ENCODE results near the gene STYXL2. TPM values are rescaled to one million over a fixed set of nuclear protein-coding genes. Genes with fewer than 3 reads are reported as not detected.

STYXL2 gene
- total RNA-seq, 1 donor from 2014 or later: not detected

- H3K4me3 Mint-ChIP-seq: no peak overlapping the region
- TF ChIP-seq, protein P1, sequence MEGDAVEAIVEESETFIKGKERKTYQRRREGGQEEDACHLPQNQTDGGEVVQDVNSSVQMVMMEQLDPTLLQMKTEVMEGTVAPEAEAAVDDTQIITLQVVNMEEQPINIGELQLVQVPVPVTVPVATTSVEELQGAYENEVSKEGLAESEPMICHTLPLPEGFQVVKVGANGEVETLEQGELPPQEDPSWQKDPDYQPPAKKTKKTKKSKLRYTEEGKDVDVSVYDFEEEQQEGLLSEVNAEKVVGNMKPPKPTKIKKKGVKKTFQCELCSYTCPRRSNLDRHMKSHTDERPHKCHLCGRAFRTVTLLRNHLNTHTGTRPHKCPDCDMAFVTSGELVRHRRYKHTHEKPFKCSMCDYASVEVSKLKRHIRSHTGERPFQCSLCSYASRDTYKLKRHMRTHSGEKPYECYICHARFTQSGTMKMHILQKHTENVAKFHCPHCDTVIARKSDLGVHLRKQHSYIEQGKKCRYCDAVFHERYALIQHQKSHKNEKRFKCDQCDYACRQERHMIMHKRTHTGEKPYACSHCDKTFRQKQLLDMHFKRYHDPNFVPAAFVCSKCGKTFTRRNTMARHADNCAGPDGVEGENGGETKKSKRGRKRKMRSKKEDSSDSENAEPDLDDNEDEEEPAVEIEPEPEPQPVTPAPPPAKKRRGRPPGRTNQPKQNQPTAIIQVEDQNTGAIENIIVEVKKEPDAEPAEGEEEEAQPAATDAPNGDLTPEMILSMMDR (conservative IDR thresholded peaks at IDR 0.05): no peak
- H3K36me3 Mint-ChIP-seq: no peaks in the 10 kb centered on the region
- no peak for DNase-seq (ENCODE audit: extremely low spot score, unreplicated experiment)
- H3K9me3 Mint-ChIP-seq: no peaks in the 10 kb centered on the region
- no peaks in the 10 kb centered on the region for H3K27me3 Mint-ChIP-seq
- H3K4me1 Mint-ChIP-seq (ENCODE audit: unreplicated experiment): peaks cover 18% of the 10 kb centered on the region
- H3K27ac Mint-ChIP-seq: no peak overlapping the region
These were observed 9.2 kb downstream of the STYXL2 start for GRCh38 chr1:167102906-167103573.

DNA sequence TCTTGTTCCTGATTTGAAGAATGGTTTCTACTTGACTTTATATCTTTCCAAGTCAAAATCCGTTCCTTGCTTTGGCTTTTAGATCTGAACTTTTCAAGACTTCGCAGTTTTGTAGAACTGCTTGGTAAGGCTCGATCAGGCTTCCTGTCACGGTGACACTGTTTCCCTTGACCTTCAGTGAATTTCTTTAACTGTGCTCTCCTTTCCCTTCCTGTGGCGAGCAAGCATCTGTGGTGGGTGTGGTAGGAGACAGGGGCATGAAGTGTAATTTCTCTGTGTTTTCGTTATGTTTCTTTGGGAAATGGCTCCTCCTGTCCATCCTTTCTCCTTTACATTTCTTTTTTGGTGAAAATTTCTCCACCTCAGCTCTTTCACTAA is 10.4 kb downstream of the STYXL2 start:
- DNase-seq (ENCODE audit: extremely low spot score, unreplicated experiment): no peak
- no peaks in the 10 kb centered on the region for H3K36me3 Mint-ChIP-seq
- TF ChIP-seq, protein P1 (conservative IDR thresholded peaks at IDR 0.05): no peak
- H3K4me1 Mint-ChIP-seq (ENCODE audit: unreplicated experiment): peaks cover 24% of the 10 kb centered on the region
- H3K9me3 Mint-ChIP-seq: no peaks in the 10 kb centered on the region
- H3K4me3 Mint-ChIP-seq: no peak overlapping the region
- no peak overlapping the region for H3K27ac Mint-ChIP-seq
- H3K27me3 Mint-ChIP-seq: no peaks in the 10 kb centered on the region

DNA sequence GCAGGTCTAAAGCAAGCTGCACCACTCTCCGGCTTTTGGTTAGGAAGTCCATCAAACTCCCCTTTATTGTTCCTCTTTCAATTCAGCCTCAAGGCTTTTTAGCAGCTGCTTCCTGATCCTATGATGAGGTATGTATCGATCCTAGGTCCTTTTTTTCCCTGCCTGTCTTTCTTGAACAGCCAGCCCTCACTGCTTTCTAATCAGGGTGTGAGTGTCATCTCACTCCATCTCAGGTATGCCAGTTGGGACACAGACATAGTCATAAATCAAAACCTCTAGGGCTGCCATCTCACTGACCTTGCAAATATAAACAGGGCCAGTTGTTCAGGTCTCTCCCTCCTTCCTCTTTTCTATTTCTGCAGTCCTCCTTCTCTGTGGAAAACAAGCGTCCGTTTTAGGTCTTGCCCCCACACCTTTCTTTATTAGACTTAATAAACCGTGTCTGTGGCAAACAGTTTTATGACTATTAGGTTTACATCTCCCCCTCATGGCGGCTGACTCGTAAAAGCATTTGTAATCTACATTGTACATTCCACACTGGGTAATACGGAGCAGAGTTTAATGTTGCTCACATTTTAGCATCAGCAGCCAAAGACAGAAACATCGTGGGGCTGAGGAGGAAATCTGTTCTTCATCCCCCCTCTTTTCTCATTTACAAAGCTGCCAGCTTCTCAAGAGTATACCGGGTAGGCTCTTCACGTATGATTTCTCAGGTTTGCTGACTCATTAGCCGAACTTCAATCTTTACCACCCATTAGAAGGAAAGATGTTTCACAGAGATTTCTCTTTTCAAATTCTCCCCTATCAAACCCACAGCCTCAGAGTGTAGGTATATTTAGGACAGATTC is 11.6 kb downstream of the STYXL2 start:
- DNase-seq (ENCODE audit: extremely low spot score, unreplicated experiment): no peak
- Mint-ChIP-seq H3K36me3 (no peaks in the 10 kb centered on the region), H3K9me3 (peaks cover 5% of the 10 kb centered on the region), H3K27ac (no peak overlapping the region), H3K4me3 (no peak overlapping the region), H3K27me3 (peaks cover 4% of the 10 kb centered on the region), H3K4me1 (ENCODE audit: unreplicated experiment) (peaks cover 24% of the 10 kb centered on the region)
- TF ChIP-seq, protein P1 (conservative IDR thresholded peaks at IDR 0.05): no peak

- TF ChIP-seq, protein P1 (conservative IDR thresholded peaks at IDR 0.05): no peak
- Mint-ChIP-seq H3K4me1 (ENCODE audit: unreplicated experiment) (peaks cover 24% of the 10 kb centered on the region), H3K4me3 (no peak overlapping the region), H3K27me3 (peaks cover 6% of the 10 kb centered on the region), H3K9me3 (peaks cover 5% of the 10 kb centered on the region), H3K27ac (no peak overlapping the region), H3K36me3 (no peaks in the 10 kb centered on the region)
- DNase-seq (ENCODE audit: extremely low spot score, unreplicated experiment): no peak
These were observed 12.2 kb downstream of the STYXL2 start for GRCh38 chr1:167106119-167106461.

GRCh38 chr1:167107456-167107855 is 13.6 kb downstream of the STYXL2 start:
- Mint-ChIP-seq H3K4me3 (no peak overlapping the region), H3K27me3 (peaks cover 6% of the 10 kb centered on the region), H3K27ac (no peak overlapping the region), H3K36me3 (no peaks in the 10 kb centered on the region), H3K9me3 (peaks cover 5% of the 10 kb centered on the region), H3K4me1 (ENCODE audit: unreplicated experiment) (peaks cover 24% of the 10 kb centered on the region)
- DNase-seq (ENCODE audit: extremely low spot score, unreplicated experiment): no peak
- TF ChIP-seq, protein P1 (conservative IDR thresholded peaks at IDR 0.05): no peak

Data from type B pancreatic cell (in vitro differentiated cells).